ENCODE results near the gene TCF4.

TCF4 gene

GRCh38 chr18:55256226-55256928, 331.6 kb downstream of the TCF4 start:
- Mint-ChIP-seq H3K4me1 (ENCODE audit: low read depth) (no peaks in the 10 kb centered on the region), H3K4me3 (no peak overlapping the region), H3K27me3 (no peaks in the 10 kb centered on the region), H3K27ac (no peak overlapping the region), H3K36me3 (no peaks in the 10 kb centered on the region), H3K9me3 (ENCODE audit: low read depth) (no peaks in the 10 kb centered on the region)

GRCh38 chr18:55253814-55254213, 334.2 kb downstream of the TCF4 start:
- Mint-ChIP-seq H3K4me1 (ENCODE audit: low read depth) (no peaks in the 10 kb centered on the region), H3K4me3 (no peak overlapping the region), H3K27ac (no peak overlapping the region), H3K36me3 (no peaks in the 10 kb centered on the region), H3K27me3 (no peaks in the 10 kb centered on the region), H3K9me3 (ENCODE audit: low read depth) (no peaks in the 10 kb centered on the region)

- H3K36me3 Mint-ChIP-seq, result no peaks in the 10 kb centered on the region
- H3K4me3 Mint-ChIP-seq, result no peak overlapping the region
These were observed 335.1 kb downstream of the TCF4 start for GRCh38 chr18:55252901-55253300.

GRCh38 chr18:55252053-55252675, 335.8 kb downstream of the TCF4 start:
- no peak overlapping the region for H3K4me3 Mint-ChIP-seq
- no peaks in the 10 kb centered on the region for H3K9me3 Mint-ChIP-seq (ENCODE audit: low read depth)
- no peak overlapping the region for H3K27ac Mint-ChIP-seq
- H3K27me3 Mint-ChIP-seq, result no peaks in the 10 kb centered on the region
- no peaks in the 10 kb centered on the region for H3K36me3 Mint-ChIP-seq
- no peaks in the 10 kb centered on the region for H3K4me1 Mint-ChIP-seq (ENCODE audit: low read depth)

More at GRCh38 chr18:55252901-55253300, 335.1 kb downstream of the TCF4 start:
- Mint-ChIP-seq H3K9me3 (ENCODE audit: low read depth) (no peaks in the 10 kb centered on the region), H3K27ac (no peak overlapping the region), H3K27me3 (no peaks in the 10 kb centered on the region), H3K4me1 (ENCODE audit: low read depth) (no peaks in the 10 kb centered on the region)

GRCh38 chr18:55251254-55251971, 336.6 kb downstream of the TCF4 start:
- no peaks in the 10 kb centered on the region for H3K9me3 Mint-ChIP-seq (ENCODE audit: low read depth)
- no peak overlapping the region for H3K4me3 Mint-ChIP-seq
- H3K36me3 Mint-ChIP-seq, result no peaks in the 10 kb centered on the region
- no peaks in the 10 kb centered on the region for H3K27me3 Mint-ChIP-seq
- no peak overlapping the region for H3K27ac Mint-ChIP-seq
- no peaks in the 10 kb centered on the region for H3K4me1 Mint-ChIP-seq (ENCODE audit: low read depth)

GRCh38 chr18:55250768-55251173, 337.2 kb downstream of the TCF4 start:
- Mint-ChIP-seq H3K4me1 (ENCODE audit: low read depth) (no peaks in the 10 kb centered on the region), H3K27me3 (no peaks in the 10 kb centered on the region), H3K27ac (no peak overlapping the region), H3K36me3 (no peaks in the 10 kb centered on the region), H3K4me3 (no peak overlapping the region), H3K9me3 (ENCODE audit: low read depth) (no peaks in the 10 kb centered on the region)

- no peak overlapping the region for H3K27ac Mint-ChIP-seq
- no peak overlapping the region for H3K4me3 Mint-ChIP-seq
- H3K4me1 Mint-ChIP-seq (ENCODE audit: low read depth), result no peaks in the 10 kb centered on the region
- H3K27me3 Mint-ChIP-seq, result no peaks in the 10 kb centered on the region
- H3K36me3 Mint-ChIP-seq, result no peaks in the 10 kb centered on the region
- no peaks in the 10 kb centered on the region for H3K9me3 Mint-ChIP-seq (ENCODE audit: low read depth)
These were observed 338.4 kb downstream of the TCF4 start for GRCh38 chr18:55249550-55249949.

GRCh38 chr18:55248495-55248894, 339.5 kb downstream of the TCF4 start:
- H3K9me3 Mint-ChIP-seq (ENCODE audit: low read depth), result no peaks in the 10 kb centered on the region
- H3K4me1 Mint-ChIP-seq (ENCODE audit: low read depth), result no peaks in the 10 kb centered on the region
- no peak overlapping the region for H3K27ac Mint-ChIP-seq
- H3K36me3 Mint-ChIP-seq, result no peaks in the 10 kb centered on the region
- H3K27me3 Mint-ChIP-seq, result no peaks in the 10 kb centered on the region
- H3K4me3 Mint-ChIP-seq, result no peak overlapping the region

- no peak overlapping the region for H3K27ac Mint-ChIP-seq
These were observed 341.0 kb downstream of the TCF4 start for GRCh38 chr18:55247032-55247431.

GRCh38 chr18:55246278-55246677, 341.7 kb downstream of the TCF4 start:
- Mint-ChIP-seq H3K27ac (no peak overlapping the region), H3K27me3 (no peaks in the 10 kb centered on the region), H3K36me3 (no peaks in the 10 kb centered on the region), H3K9me3 (ENCODE audit: low read depth) (no peaks in the 10 kb centered on the region), H3K4me1 (ENCODE audit: low read depth) (no peaks in the 10 kb centered on the region), H3K4me3 (no peak overlapping the region)

More at GRCh38 chr18:55247032-55247431, 341.0 kb downstream of the TCF4 start:
- Mint-ChIP-seq H3K4me1 (ENCODE audit: low read depth) (no peaks in the 10 kb centered on the region), H3K27me3 (no peaks in the 10 kb centered on the region), H3K4me3 (no peak overlapping the region), H3K36me3 (no peaks in the 10 kb centered on the region), H3K9me3 (ENCODE audit: low read depth) (no peaks in the 10 kb centered on the region)

GRCh38 chr18:55245211-55245614, 342.8 kb downstream of the TCF4 start:
- Mint-ChIP-seq H3K36me3 (no peaks in the 10 kb centered on the region), H3K4me1 (ENCODE audit: low read depth) (no peaks in the 10 kb centered on the region), H3K9me3 (ENCODE audit: low read depth) (no peaks in the 10 kb centered on the region), H3K27ac (no peak overlapping the region), H3K27me3 (no peaks in the 10 kb centered on the region), H3K4me3 (no peak overlapping the region)

- H3K9me3 Mint-ChIP-seq (ENCODE audit: low read depth), result no peaks in the 10 kb centered on the region
- H3K4me3 Mint-ChIP-seq, result no peak overlapping the region
- H3K36me3 Mint-ChIP-seq, result no peaks in the 10 kb centered on the region
- no peaks in the 10 kb centered on the region for H3K4me1 Mint-ChIP-seq (ENCODE audit: low read depth)
- H3K27me3 Mint-ChIP-seq, result no peaks in the 10 kb centered on the region
- no peak overlapping the region for H3K27ac Mint-ChIP-seq
These were observed 343.4 kb downstream of the TCF4 start for GRCh38 chr18:55244546-55244945.

- H3K4me3 Mint-ChIP-seq, result no peak overlapping the region
- no peaks in the 10 kb centered on the region for H3K36me3 Mint-ChIP-seq
- no peaks in the 10 kb centered on the region for H3K4me1 Mint-ChIP-seq (ENCODE audit: low read depth)
- no peaks in the 10 kb centered on the region for H3K27me3 Mint-ChIP-seq
- no peaks in the 10 kb centered on the region for H3K9me3 Mint-ChIP-seq (ENCODE audit: low read depth)
- H3K27ac Mint-ChIP-seq, result no peak overlapping the region
These were observed 344.1 kb downstream of the TCF4 start for GRCh38 chr18:55243857-55244256.

GRCh38 chr18:55243255-55243654, 344.7 kb downstream of the TCF4 start:
- no peaks in the 10 kb centered on the region for H3K36me3 Mint-ChIP-seq
- no peak overlapping the region for H3K27ac Mint-ChIP-seq
- no peak overlapping the region for H3K4me3 Mint-ChIP-seq
- no peaks in the 10 kb centered on the region for H3K4me1 Mint-ChIP-seq (ENCODE audit: low read depth)
- no peaks in the 10 kb centered on the region for H3K9me3 Mint-ChIP-seq (ENCODE audit: low read depth)
- H3K27me3 Mint-ChIP-seq, result no peaks in the 10 kb centered on the region

GRCh38 chr18:55240978-55241377, 347.0 kb downstream of the TCF4 start:
- Mint-ChIP-seq H3K9me3 (ENCODE audit: low read depth) (no peaks in the 10 kb centered on the region), H3K36me3 (no peaks in the 10 kb centered on the region), H3K4me1 (ENCODE audit: low read depth) (no peaks in the 10 kb centered on the region), H3K4me3 (no peak overlapping the region), H3K27ac (no peak overlapping the region), H3K27me3 (no peaks in the 10 kb centered on the region)
